Thoracic aorta (tissue), 2 donors: ENCODE data around the gene ANKRD61. TPM values are rescaled to one million over a fixed set of nuclear protein-coding genes. Genes with fewer than 3 reads are reported as not detected.

Experiments used
- total RNA-seq, 2 donors: library from RNA; depleted of rRNA; stranded (reverse); fragments of >200 nt; gene quantifications; one replicate each; pipeline versions ENCODE4 v1.1.0 to v1.2.3, GENCODE V29; 2016

The ANKRD61 gene
- total RNA-seq, 2 donors from 2014 or later, result not detected

Other genes with a start within 250 kb of the ANKRD61 start
- 10 to 100 TPM; 50.0 to 58.3 TPM for gene RNF216, start 249.7 kb upstream of the ANKRD61 start, total RNA-seq
- gene OCM, start 150.6 kb upstream of the ANKRD61 start, total RNA-seq, result not detected
- gene CCZ1, start 132.6 kb upstream of the ANKRD61 start, total RNA-seq, result 10 to 100 TPM; 44.7 to 57.6 TPM
- under 1 TPM in 1 of 2 donors, not detected in 1; 0.14 TPM for gene RSPH10B, start 60.7 kb upstream of the ANKRD61 start, total RNA-seq
- gene PMS2, start 22.3 kb upstream of the ANKRD61 start, total RNA-seq, result 10 to 100 TPM in 1 of 2 donors, 1 to 10 TPM in 1; 8.4 to 14.2 TPM
- 10 to 100 TPM; 37.0 to 47.1 TPM for gene AIMP2, start 22.1 kb upstream of the ANKRD61 start, total RNA-seq
- gene EIF2AK1, start 27.8 kb downstream of the ANKRD61 start, total RNA-seq, result 100 to 1,000 TPM; 143 to 201 TPM
- 10 to 100 TPM in 1 of 2 donors, 1 to 10 TPM in 1; 6.1 to 10.2 TPM for gene USP42, start 73.6 kb downstream of the ANKRD61 start, total RNA-seq
- gene CYTH3, start 241.2 kb downstream of the ANKRD61 start, total RNA-seq, result 10 to 100 TPM; 83.8 to 89.4 TPM